ENCODE measurements around the gene GNA14.
"Not testable (repeated sequence)": the region's sequence is repeated elsewhere in the genome, so short reads cannot be mapped to it uniquely, and the experiment has no call there.

The GNA14 gene

GRCh38 chr9:77402286-77402685, 245.8 kb downstream of the GNA14 start:
- no peak for DNase-seq (ENCODE audit: low spot score)

- no peak for DNase-seq (ENCODE audit: low spot score)
Measured at GRCh38 chr9:77399964-77400363, 248.2 kb downstream of the GNA14 start.

- DNase-seq (ENCODE audit: low spot score), result not testable (repeated sequence)
Measured at GRCh38 chr9:77398581-77398980, 249.5 kb downstream of the GNA14 start.

GRCh38 chr9:77392328-77392727, 255.8 kb downstream of the GNA14 start:
- no peak for DNase-seq (ENCODE audit: low spot score)

GRCh38 chr9:77391834-77392233, 256.3 kb downstream of the GNA14 start:
- no peak for DNase-seq (ENCODE audit: low spot score)

- no peak for DNase-seq (ENCODE audit: low spot score)
Measured at GRCh38 chr9:77386187-77386586, 261.9 kb downstream of the GNA14 start.

- DNase-seq (ENCODE audit: low spot score), result no peak
Measured at GRCh38 chr9:77384406-77384805, 263.7 kb downstream of the GNA14 start.

GRCh38 chr9:77375956-77376532, 272.1 kb downstream of the GNA14 start:
- no peak for DNase-seq (ENCODE audit: low spot score)

- no peak for DNase-seq (ENCODE audit: low spot score)
Measured at GRCh38 chr9:77374266-77374665, 273.9 kb downstream of the GNA14 start.

All from CD4-positive, alpha-beta T cell treated with Interleukin-6 at 100 ng/mL for 8 hours (primary cell).